ENCODE data around the gene CFAP97.
"Not testable (repeated sequence)": the region's sequence is repeated elsewhere in the genome, so short reads cannot be mapped to it uniquely, and the experiment has no call there.

CFAP97 gene

GRCh38 chr4:185203486-185204237, at the start of gene CFAP97:
TSS of gene CFAP97 (minus strand) at chr4:185204000. CDS start at chr4:185191196, 12,804 bp downstream.
- DNase-seq: peak; percentile 93

- no peak for DNase-seq
Observed at GRCh38 chr4:185249105-185249504, 45.3 kb upstream of the CFAP97 start.

GRCh38 chr4:185248393-185249039, 44.7 kb upstream of the CFAP97 start:
- DNase-seq: no peak

GRCh38 chr4:185247151-185247550, 43.4 kb upstream of the CFAP97 start:
- DNase-seq: no peak

- no peak for DNase-seq
Observed at GRCh38 chr4:185246453-185246852, 42.7 kb upstream of the CFAP97 start.

- no peak for DNase-seq
Observed at GRCh38 chr4:185244763-185245162, 41.0 kb upstream of the CFAP97 start.

- no peak for DNase-seq
Observed at GRCh38 chr4:185243879-185244278, 40.1 kb upstream of the CFAP97 start.

- no peak for DNase-seq
Observed at GRCh38 chr4:185242749-185243533, 39.1 kb upstream of the CFAP97 start.

- DNase-seq: not testable (repeated sequence)
Observed at GRCh38 chr4:185240486-185240885, 36.7 kb upstream of the CFAP97 start.

- DNase-seq: no peak
Observed at GRCh38 chr4:185238750-185239149, 35.0 kb upstream of the CFAP97 start.

- no peak for DNase-seq
Observed at GRCh38 chr4:185238215-185238681, 34.4 kb upstream of the CFAP97 start.

GRCh38 chr4:185237175-185237574, 33.4 kb upstream of the CFAP97 start:
- no peak for DNase-seq

GRCh38 chr4:185235843-185236503, 32.2 kb upstream of the CFAP97 start:
- no peak for DNase-seq

GRCh38 chr4:185235119-185235842, 31.5 kb upstream of the CFAP97 start:
- DNase-seq: no peak

- DNase-seq: no peak
Observed at GRCh38 chr4:185232370-185232769, 28.6 kb upstream of the CFAP97 start.

GRCh38 chr4:185229021-185229818, 25.4 kb upstream of the CFAP97 start:
- no peak for DNase-seq

- no peak for DNase-seq
Observed at GRCh38 chr4:185227713-185228278, 24.0 kb upstream of the CFAP97 start.

GRCh38 chr4:185227131-185227551, 23.3 kb upstream of the CFAP97 start:
- no peak for DNase-seq

GRCh38 chr4:185225940-185226339, 22.1 kb upstream of the CFAP97 start:
- DNase-seq: no peak

- DNase-seq: no peak
Observed at GRCh38 chr4:185224597-185224996, 20.8 kb upstream of the CFAP97 start.

GRCh38 chr4:185222598-185222997, 18.8 kb upstream of the CFAP97 start:
- DNase-seq: no peak
